Measurements from ENCODE around the gene ARHGAP12. TPM values are rescaled to one million over a fixed set of nuclear protein-coding genes. Genes with fewer than 3 reads are reported as not detected.
"Not testable (repeated sequence)": the region's sequence is repeated elsewhere in the genome, so short reads cannot be mapped to it uniquely, and the experiment has no call there.

The ARHGAP12 gene
- polyA plus RNA-seq, 1 of the 3 experiments (the other 2 are of a cell fraction) = 8.6 TPM

DNA sequence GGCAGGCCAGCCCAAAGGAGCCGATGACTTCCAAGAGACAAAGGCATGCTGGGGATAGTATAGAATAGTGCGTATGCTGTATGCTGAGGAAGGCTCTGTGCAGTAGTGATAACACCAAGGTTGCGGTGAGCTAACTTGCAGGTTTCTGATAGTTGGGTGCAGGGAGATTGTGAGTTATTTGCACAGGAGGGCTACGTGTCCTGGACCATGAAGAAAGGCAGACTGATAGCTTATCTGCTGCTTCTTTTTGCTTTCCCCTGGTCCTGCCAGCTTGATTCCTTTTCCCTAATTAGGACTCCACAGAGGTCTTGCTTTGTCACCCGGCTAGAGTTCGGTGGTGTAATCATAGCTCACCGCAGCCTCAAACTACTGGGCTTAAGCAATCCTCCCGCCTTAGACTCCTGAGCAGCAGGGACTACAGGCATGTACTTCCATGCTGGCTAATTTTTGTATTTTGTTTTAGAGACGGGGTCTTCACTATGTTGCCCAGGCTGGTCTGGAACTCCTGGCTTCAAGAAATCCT, 43.9 kb upstream of the ARHGAP12 start:
- Histone ChIP-seq H3K79me2 (ENCODE audit: insufficient read depth) (no peaks in the 10 kb centered on the region), H2AFZ (ENCODE audit: low read depth) (no peak overlapping the region), H3K9me2 (no peaks in the 10 kb centered on the region), H3K36me3 (replicated peaks in 1 of 2; ENCODE audit: control insufficient read depth in 1 of 2, insufficient read depth in 2 of 2, low read length in 1 of 2) (no peaks in the 10 kb centered on the region), H3K4me1 (ENCODE audit: control insufficient read depth in 1 of 2, insufficient read depth in 2 of 2, low read depth in 1 of 2, low read length in 1 of 2) (peaks cover 0 to 6% of the 10 kb centered on the region in 2 experiments; a peak in 1 of 4 replicates), H3K9me3 (no peaks in the 10 kb centered on the region), H3K4me2 (no peak overlapping the region), H3K9ac (no peak overlapping the region), H3K27me3 (ENCODE audit: insufficient read depth) (no peaks in the 10 kb centered on the region), H3F3A (replicated peaks; ENCODE audit: insufficient read depth) (no peaks in the 10 kb centered on the region), H4K20me1 (ENCODE audit: insufficient read depth) (no peaks in the 10 kb centered on the region), H3K27ac (ENCODE audit: low read depth in 2 of 2, low read length in 1 of 2) (no peak overlapping the region), H3K4me3 (ENCODE audit: low read depth in 2 of 2, low read length in 1 of 2) (no peak overlapping the region)
- ChIA-PET CTCF (interaction anchor here (1.7 kb wide), 1 partner anchor 11 kb away, joined by 6 read pairs; no protein-coding TSS in a partner anchor), POLR2A (no interaction called here)
- TF ChIP-seq, protein P1, sequence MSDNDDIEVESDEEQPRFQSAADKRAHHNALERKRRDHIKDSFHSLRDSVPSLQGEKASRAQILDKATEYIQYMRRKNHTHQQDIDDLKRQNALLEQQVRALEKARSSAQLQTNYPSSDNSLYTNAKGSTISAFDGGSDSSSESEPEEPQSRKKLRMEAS (IDR thresholded peaks at IDR 0.05; ENCODE audit: low read depth) = no peak
- TF ChIP-seq MEF2A (IDR thresholded peaks at IDR 0.05; ENCODE audit: borderline replicate concordance, low read depth) (no peak), ELF1 (IDR thresholded peaks at IDR 0.05) (no peak), TCF12 (IDR thresholded peaks at IDR 0.05) (no peak), FOSL2 (IDR thresholded peaks at IDR 0.05; ENCODE audit: borderline replicate concordance, low read depth) (no peak), GABPA (IDR thresholded peaks at IDR 0.05; ENCODE audit: low read depth) (no peak), FOXJ3 (CRISPR knock-in tag; IDR thresholded peaks at IDR 0.05) (no peak), FOXM1 (IDR thresholded peaks at IDR 0.05; ENCODE audit: low read depth) (no peak), RAD21 (IDR thresholded peaks at IDR 0.05; ENCODE audit: low read length) (no peak)
- TF ChIP-seq, protein P2, sequence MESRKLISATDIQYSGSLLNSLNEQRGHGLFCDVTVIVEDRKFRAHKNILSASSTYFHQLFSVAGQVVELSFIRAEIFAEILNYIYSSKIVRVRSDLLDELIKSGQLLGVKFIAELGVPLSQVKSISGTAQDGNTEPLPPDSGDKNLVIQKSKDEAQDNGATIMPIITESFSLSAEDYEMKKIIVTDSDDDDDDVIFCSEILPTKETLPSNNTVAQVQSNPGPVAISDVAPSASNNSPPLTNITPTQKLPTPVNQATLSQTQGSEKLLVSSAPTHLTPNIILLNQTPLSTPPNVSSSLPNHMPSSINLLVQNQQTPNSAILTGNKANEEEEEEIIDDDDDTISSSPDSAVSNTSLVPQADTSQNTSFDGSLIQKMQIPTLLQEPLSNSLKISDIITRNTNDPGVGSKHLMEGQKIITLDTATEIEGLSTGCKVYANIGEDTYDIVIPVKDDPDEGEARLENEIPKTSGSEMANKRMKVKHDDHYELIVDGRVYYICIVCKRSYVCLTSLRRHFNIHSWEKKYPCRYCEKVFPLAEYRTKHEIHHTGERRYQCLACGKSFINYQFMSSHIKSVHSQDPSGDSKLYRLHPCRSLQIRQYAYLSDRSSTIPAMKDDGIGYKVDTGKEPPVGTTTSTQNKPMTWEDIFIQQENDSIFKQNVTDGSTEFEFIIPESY (IDR thresholded peaks at IDR 0.05; ENCODE audit: borderline replicate concordance, low read depth) = no peak
- 98% methylated on average over 9 of the region's 9 CpGs for WGBS (ENCODE audit: low lambda C conversion rate)
- DNase-seq = no peak

GRCh38 chr10:31969847-31970246, 41.2 kb upstream of the ARHGAP12 start:
- H3F3A ChIP-seq (replicated peaks; ENCODE audit: insufficient read depth); POLR2A ChIA-PET; H3K27me3 ChIP-seq (ENCODE audit: insufficient read depth); H3K9me3 ChIP-seq; H3K9ac ChIP-seq; H2AFZ ChIP-seq (ENCODE audit: low read depth); H3K36me3 ChIP-seq (replicated peaks in 1 of 2; ENCODE audit: control insufficient read depth in 1 of 2, insufficient read depth in 2 of 2, low read length in 1 of 2); H3K4me1 ChIP-seq (ENCODE audit: control insufficient read depth in 1 of 2, insufficient read depth in 2 of 2, low read depth in 1 of 2, low read length in 1 of 2); H4K20me1 ChIP-seq (ENCODE audit: insufficient read depth); H3K9me2 ChIP-seq; DNase-seq; H3K79me2 ChIP-seq (ENCODE audit: insufficient read depth); H3K27ac ChIP-seq (ENCODE audit: low read depth in 2 of 2, low read length in 1 of 2); H3K4me3 ChIP-seq (ENCODE audit: low read depth in 2 of 2, low read length in 1 of 2); CTCF ChIA-PET; H3K4me2 ChIP-seq: not testable (repeated sequence)
- no CpG with 5 or more reads among the region's 32 CpGs for WGBS (ENCODE audit: low lambda C conversion rate)

DNA sequence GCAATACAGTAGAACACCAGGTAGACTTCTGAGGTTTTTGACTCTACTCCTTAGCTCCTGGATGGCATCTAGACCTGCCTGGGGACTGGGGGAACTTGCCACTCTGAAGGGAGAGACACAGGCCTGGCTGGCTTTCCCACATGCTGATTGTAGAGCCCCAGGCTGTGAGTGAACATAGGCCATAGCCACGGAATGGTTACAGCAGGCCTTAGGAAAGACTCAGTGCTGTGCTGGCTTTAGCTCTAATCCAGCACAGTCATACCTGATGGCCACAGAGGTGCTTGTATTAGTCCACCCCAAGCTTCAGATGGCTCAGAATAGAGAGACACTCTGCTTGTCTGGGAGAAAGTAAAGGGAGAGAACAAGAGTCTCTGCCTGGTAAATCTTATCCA, 35.0 kb upstream of the ARHGAP12 start:
- H3K79me2 ChIP-seq (ENCODE audit: insufficient read depth) = no peaks in the 10 kb centered on the region
- H2AFZ ChIP-seq (ENCODE audit: low read depth) = no peak overlapping the region
- H3K9me3 ChIP-seq = no peaks in the 10 kb centered on the region
- POLR2A ChIA-PET = no interaction called here
- H3F3A ChIP-seq (replicated peaks; ENCODE audit: insufficient read depth) = no peaks in the 10 kb centered on the region
- no peak overlapping the region for H3K4me3 ChIP-seq (ENCODE audit: low read depth in 2 of 2, low read length in 1 of 2)
- H3K4me2 ChIP-seq = no peak overlapping the region
- H3K27ac ChIP-seq (ENCODE audit: low read depth in 2 of 2, low read length in 1 of 2) = no peak overlapping the region
- no CpG with 5 or more reads among the region's 1 CpG for WGBS (ENCODE audit: low lambda C conversion rate)
- H4K20me1 ChIP-seq (ENCODE audit: insufficient read depth) = no peaks in the 10 kb centered on the region
- no peaks in the 10 kb centered on the region for H3K36me3 ChIP-seq (replicated peaks in 1 of 2; ENCODE audit: control insufficient read depth in 1 of 2, insufficient read depth in 2 of 2, low read length in 1 of 2)
- DNase-seq = no peak
- H3K9me2 ChIP-seq = no peaks in the 10 kb centered on the region
- H3K27me3 ChIP-seq (ENCODE audit: insufficient read depth) = no peaks in the 10 kb centered on the region
- CTCF ChIA-PET = interaction anchor here (1.4 to 1.9 kb wide), 2 partner anchors 17 to 42 kb away, joined by 3 to 5 read pairs; no protein-coding TSS in a partner anchor
- peaks cover 0 to 9% of the 10 kb centered on the region in 2 experiments; a peak in 1 of 4 replicates for H3K4me1 ChIP-seq (ENCODE audit: control insufficient read depth in 1 of 2, insufficient read depth in 2 of 2, low read depth in 1 of 2, low read length in 1 of 2)
- H3K9ac ChIP-seq = no peak overlapping the region
- TF ChIP-seq PBX3 (IDR thresholded peaks at IDR 0.05) (no peak), RFX5 (IDR thresholded peaks at IDR 0.05; ENCODE audit: low read length) (no peak), GABPA (IDR thresholded peaks at IDR 0.05; ENCODE audit: low read depth) (no peak), USF2 (IDR thresholded peaks at IDR 0.05; ENCODE audit: borderline replicate concordance, low read depth, low read length) (no peak), SMC3 (IDR thresholded peaks at IDR 0.05; ENCODE audit: low read depth, low read length) (no peak), EZH2phosphoT487 (IDR thresholded peaks at IDR 0.05; ENCODE audit: borderline replicate concordance, low read depth) (no peak), EP300 (IDR thresholded peaks at IDR 0.05; ENCODE audit: borderline replicate concordance in 1 of 2, low read depth in 1 of 2, low read length in 1 of 2) (no peak), ELF1 (IDR thresholded peaks at IDR 0.05) (no peak)
- TF ChIP-seq, protein P3, sequence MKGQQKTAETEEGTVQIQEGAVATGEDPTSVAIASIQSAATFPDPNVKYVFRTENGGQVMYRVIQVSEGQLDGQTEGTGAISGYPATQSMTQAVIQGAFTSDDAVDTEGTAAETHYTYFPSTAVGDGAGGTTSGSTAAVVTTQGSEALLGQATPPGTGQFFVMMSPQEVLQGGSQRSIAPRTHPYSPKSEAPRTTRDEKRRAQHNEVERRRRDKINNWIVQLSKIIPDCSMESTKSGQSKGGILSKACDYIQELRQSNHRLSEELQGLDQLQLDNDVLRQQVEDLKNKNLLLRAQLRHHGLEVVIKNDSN (IDR thresholded peaks at IDR 0.05; ENCODE audit: borderline replicate concordance, low read depth) = no peak
